Endothelial cell of hepatic sinusoid (primary cell): ENCODE results near the gene SLC41A3.
"Not testable (repeated sequence)": the region's sequence is repeated elsewhere in the genome, so short reads cannot be mapped to it uniquely, and the experiment has no call there.

ENCODE experiments used
- in situ Hi-C: cut with HindIII; loops from 2 replicates; pipeline ENCODE4 v1.10.0; 2017; ENCODE audit warnings: low sequenced_read_pairs

Gene SLC41A3

DNA sequence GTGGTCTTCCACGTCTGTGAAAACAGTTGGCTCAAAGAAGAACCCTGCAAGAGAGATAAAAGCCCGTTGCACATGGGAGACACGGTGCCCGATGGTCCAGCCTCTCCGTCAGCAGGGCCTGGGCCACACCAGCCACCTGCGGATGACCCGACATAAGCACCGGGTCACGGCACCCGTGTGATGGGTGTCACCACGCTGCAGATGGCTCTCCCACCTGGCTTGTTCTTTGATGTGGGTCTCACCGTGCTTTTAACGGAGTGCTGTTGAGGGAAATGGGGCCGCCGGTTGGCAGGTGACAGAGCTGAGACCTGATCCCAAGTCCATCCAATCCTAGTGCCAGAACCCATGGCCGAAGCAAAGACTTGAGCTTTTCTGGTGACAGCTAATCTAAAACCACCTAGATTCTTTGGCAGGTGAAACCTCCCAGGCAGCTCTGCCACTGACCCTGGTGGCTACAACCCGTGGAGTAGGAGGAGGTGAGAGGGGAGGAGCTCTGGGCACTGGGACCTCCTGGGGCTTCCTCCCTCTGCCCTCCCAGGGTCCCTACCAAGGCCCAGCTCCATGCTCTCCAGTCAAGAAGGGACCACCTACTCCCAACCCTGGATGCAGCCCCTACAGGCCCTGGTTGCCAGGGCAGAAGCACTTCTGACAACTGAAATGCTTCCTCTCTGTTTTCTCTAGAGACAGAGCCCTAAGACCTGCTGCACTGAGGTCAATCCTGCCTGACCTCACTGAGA lies 23.4 kb upstream of the SLC41A3 start:
- in situ Hi-C loops = no loop called here

DNA sequence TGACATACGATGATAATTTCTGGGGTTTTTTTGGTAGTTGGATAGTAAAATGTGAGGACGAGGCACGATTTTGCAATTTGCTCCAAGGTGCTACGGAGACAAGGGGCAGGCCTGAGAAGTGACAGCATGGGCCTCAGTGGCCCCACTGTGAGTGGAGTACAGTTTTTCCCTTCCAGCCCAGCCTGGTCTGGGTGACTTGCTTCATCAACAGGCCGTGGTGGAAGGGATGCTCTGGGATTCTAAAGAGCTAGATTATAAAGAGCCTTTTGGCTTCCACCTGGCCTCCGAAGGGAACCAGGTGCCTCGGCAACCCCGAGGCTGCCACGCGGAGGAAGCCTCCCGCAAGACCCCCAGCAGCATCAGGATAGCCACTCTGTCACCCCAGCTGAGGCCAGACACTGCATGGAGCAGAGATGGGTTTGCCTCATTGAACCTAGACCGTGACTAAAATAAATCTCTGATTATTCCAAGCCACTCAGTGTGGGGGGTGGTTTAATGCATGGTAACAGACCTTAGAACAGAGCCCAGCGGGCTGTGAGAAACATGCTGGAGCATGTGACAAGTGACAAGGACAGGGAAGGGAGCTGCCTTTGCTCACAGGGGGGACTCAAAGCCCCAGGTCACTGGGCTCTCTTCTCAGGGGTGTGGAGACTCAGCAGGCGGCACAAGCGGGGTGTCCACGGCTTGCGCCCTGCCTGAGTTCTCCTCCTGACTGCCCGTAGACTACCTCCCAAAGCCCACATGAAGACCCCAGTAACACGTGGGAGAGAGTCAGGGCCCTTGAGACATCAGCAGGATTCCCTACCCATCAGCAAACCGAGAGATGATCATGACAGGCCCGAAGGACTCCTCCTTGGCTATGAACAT lies 22.6 kb upstream of the SLC41A3 start:
- in situ Hi-C loops = no loop called here

DNA sequence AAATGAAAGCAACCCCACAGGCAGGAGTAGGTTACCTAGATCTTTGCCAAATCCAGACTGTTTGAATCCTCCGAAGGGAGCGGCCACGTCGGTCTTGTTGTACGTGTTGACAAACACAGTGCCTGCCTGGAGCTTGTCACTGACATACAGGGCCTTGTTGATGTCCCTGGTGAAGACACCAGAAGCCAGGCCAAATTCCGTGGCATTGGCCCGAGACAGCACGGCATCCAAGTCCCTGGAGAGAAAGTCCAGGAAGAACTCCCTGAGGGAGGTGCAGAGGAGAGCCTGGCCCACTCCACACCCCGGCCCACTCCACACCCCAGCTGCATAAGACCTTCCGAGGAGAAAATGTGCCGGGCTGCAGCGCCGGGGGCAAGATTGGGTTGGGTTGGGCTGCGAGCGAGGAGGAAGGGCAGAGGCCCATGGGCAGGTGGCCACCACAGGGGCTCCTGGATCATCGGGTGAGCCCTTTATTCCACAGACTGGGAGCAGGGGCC lies 21.8 kb upstream of the SLC41A3 start:
- in situ Hi-C loops = no loop called here

DNA sequence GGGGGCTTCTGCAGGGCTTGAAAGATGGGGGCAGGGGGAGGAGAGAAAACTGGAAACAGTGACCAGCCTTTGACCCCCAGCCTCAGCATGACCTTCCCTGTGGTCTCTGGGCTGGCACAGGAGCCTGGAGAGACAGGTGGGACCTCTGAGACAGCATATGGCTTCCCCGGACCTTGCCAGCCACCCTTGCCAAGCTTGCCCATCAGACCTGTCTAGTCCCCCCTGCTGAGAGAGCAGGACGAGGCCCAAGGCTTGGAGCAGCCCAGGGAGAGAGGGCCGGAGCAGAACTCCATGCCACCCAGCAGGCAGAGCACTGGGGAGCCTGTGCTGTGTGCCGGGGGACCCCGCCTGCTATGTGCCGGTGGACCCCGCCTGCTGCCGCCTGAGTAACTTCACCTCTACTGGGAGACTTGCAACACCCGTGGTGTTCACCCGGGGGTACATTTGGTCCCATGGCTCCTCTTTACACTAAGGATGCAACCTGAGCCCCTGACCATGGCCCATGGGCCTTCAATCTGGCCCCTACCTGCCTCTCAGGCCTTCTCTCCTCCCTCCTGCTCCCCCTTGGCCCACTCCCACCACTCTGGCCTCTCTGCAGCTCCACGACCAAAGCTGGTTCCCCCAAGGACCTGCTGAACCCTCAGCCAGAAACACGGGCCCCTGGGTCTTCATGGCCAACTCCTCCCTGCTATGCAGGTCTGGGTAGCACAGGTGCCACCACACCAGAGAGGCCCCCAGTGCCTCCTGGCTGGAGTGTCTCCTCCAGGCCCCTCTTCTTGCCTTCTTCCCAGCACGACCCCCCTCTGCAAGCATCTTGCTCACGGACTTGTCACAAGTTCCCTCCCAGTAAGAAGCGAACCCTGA lies 21.1 kb upstream of the SLC41A3 start:
- in situ Hi-C loops = no loop called here

DNA sequence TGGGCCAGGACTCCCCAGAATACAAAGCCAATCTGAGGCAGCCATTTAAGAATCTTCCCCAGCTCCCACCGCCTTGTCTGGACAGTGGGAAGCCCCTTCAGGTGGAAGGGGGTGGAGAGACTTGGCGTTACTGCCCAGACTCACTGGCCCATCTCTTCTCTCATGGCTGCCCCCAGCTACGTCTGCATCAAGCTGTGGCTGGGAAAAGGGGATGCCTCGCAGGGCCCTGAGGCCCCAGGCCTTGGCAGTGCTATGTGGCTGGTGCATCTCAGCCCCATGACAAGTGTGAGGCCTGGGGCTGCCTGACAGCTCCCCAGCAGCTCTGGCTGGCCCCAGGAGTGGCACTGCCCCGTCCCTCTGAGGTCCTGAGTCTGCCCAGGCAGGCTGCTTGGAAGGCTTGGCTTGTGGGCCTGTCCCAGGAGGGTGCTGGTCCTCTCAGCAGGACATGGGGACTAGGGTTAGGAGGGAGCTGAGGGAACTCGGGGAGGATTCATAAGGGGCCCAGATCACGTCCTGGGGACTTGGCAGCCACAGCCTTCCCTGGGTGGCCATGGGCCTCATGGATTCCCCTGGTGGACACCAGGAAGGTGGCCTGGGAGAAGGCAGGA lies 20.2 kb upstream of the SLC41A3 start:
- in situ Hi-C loops = no loop called here

DNA sequence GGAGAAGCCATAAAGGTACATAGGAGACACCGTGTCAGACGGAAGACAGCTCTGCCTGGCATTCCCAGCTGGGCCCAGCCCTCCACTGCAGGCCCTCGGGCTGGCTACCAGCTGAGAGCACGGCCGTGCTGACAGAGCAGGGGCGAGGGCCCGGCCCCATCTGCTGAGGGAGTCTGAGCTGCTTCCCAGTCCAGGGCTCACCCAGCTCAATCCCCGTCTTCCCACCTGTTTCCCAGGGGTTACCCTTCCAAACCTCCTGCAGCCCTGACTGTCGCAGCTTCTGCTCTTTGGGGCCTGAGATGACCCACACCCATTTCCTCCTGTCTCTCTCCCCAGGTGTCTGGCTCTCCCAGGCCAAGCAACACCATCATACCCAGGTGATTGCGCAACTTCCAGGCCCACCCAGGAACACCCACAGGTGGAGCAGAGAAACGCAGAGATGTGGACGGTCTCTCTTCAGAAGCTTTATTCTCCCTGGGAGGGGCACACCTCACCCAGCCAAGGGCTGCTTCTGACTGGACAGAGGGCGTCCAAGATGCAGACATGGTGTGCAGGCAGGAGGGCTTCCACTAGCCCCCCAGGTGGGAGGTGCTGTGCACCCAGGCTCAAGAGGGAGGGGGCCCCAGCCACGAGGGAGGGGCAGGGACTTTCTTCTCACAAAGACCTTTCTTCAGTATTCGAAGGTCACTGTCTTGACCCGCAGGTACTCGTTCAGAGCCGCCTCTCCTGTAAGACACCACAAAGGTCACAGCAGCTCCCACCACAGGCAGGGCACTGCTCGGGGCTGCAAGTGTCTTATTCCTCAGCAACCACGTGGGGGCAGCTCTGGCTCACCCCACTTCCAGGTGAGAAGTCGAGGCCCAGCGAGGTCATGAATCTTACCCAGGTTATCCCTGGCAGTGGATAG lies 19.4 kb upstream of the SLC41A3 start:
- in situ Hi-C loops = no loop called here

DNA sequence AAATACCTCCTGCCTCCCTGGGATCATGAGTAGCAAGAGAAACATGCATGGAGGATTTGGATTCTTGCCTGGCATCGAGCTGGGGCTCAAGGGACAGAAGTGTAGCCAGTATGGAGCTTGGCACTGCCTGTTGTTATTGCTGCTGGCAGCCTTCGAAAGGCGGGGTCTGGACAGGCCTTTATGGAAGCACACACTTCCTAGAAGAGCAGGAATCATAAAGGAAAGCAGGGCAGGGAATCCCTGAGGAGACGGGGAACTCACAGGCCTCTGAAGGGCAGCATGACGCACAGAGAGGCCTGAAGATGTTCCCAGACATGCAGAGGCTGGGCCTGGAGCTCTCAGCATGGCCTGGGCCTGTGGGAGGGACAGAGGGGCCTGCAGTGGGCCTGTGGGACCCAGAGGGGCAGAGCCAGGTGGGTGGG lies 18.6 kb upstream of the SLC41A3 start:
- in situ Hi-C loops = no loop called here

DNA sequence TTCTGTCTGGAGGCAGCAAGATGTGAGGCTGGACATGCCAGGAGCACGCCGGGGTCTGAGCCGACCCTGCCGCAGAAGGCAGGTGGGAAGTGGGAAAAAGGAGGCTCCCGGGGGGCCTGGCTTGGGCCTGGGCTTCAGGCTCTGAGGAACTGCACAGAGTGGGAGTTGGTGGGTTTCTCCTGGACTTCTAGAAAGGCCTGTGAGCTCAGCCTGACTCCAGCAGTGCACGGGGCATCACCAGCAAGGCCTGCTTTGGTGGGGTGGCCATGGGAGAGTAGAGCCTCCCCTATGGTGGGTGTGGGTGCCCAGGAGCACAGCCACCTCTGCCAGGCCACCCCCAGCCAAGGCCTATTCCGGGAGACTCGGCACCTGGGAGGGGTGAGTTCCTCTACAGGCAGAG lies 18.1 kb upstream of the SLC41A3 start:
- in situ Hi-C loops = no loop called here

DNA sequence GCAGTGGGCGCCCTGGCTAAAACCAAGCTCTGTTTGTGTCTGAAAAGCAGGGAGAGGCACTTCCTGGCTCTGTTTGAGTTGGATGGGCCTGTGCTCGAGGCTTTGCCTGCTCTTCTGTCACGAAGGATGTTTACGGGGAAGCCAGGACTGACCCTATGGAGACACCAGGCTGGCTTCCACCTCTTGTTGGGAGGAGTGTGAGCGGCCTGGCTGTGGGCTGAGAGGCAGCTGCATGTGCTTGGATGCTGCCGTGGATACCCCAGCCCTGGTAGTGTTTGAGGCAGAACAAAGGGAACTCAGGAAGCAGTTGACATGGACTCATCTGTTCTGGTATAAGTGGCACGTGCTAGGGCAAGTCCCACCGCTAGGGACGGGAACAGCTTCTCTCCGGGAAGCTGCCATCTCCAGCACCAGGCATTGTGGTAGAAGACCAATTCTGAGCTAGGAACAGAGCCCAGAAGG lies 17.6 kb upstream of the SLC41A3 start:
- in situ Hi-C loops = no loop called here

DNA sequence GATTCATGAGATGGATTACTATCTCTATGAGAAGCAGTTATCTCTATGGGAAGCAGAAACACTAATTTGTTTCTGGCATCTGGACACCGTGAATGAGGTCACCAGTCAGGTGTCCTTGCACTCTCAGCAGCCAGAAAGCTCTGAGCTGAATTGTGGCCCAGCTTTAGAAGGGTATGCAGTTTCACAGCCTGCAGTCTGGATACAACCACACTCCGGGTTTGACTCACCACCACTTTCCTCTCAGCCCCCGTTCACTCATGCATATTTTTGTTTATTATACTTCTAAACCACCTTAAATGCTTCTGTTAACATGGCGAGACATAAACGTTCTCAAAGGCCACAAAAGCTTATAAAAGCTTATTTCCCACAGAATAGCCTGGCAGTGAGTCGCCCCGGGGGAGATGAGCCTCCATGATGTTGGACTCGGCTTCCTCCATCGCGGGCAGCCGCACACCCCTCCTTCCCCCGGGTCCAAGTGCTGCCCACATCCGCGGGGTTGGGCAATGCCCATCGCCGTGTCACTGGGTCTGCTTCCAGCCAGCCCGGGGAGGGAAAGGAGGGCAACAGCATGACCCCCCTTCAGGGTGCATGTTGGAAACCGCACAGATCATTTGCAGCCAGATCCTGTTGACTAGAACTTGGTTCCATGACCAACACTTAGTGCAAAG lies 16.8 kb upstream of the SLC41A3 start:
- in situ Hi-C loops = no loop called here

DNA sequence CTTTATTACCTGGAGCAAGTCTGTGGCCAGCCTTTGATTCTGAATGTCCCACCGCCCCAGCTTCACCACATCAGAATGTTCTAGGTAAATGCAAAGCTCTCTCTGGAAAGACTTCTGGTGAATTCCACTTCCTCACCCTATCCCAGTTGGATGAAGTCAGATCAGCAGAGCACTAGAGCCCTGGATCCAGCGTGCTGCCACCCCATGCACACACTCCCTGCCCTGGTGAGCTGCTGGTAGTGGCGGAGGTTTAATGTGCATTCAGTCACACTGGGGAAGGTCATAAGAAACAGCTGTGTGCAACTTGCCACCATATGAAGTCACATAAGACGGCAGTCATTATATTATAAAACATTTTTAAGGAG lies 16.3 kb upstream of the SLC41A3 start:
- in situ Hi-C loops = no loop called here

DNA sequence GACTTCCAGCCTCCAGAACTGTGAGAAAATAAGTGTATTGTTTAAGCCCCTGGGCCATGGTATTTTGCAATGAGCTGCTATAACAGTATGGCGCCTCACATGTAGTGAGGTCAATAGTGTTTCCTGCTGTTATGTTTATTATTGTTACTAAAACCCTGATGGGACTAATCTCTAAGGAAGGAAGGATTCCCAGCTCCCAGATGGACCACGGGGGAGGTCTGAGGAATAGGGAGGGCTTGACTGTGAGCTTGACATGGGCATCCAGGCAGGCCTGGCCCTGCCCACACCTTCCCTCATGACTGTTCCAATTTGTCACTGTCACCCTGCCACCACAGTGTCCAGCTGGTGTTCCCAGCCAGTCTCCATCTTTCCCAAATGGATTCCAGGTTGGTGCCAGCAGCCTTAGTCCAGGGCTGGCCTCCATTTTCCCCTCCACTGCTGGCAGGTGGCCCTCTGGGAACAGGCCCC lies 14.5 kb upstream of the SLC41A3 start:
- in situ Hi-C loops = no loop called here

DNA sequence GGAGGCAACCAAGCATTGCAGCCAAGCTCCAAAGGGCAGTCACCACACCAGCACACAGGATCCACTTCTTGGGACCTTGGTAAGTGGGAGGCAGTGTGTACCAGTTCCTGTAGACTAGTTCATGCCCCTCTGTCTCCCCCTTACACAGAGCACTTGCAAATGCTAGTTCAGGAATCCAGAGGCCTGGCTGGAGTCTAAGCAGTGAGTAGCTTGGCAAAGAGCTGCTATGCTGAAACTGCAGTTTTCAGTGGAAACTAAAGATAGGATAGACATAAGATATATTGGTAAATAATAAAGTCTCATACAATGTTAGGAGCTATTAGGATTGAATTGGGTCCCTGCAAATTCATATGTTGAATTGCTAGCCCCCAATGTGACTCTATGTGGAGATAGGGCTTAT lies 13.9 kb upstream of the SLC41A3 start:
- in situ Hi-C loops = no loop called here

DNA sequence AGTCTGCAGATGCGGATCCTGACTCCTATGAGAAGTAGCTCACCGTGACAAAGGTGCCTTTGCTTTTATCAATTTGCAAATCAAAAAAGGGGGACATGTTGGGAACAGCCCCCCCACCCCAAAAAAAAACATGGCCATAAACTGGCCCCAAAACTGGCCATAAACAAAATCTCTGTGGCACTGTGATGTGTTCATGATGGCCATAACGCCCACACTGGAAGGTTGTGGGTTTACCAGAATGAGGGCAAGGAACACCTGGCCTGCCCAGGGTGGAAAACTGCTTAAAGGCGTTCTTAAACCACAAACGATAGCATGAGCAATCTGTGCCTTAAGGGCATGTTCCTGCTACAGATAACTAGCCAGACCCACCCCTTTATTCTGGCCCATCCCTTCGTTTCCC lies 12.3 kb upstream of the SLC41A3 start:
- in situ Hi-C loops = not testable (repeated sequence)

DNA sequence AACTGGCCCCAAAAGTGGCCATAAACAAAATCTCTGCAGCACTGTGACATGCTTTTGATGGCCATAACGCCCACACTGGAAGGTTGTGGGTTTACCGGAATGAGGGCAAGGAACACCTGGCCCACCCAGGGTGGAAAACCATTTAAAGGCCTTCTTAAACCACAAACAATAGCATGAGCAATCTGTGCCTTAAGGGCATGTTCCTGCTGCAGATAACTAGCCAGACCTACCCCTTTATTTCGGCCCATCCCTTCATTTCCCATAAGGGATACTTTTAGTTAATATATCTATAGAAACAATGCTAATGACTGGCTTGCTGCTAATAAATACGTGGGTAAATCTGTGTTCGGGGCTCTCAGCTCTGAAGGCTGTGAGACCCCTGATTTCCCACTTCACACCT lies 8.2 kb upstream of the SLC41A3 start:
- in situ Hi-C loops = not testable (repeated sequence)

DNA sequence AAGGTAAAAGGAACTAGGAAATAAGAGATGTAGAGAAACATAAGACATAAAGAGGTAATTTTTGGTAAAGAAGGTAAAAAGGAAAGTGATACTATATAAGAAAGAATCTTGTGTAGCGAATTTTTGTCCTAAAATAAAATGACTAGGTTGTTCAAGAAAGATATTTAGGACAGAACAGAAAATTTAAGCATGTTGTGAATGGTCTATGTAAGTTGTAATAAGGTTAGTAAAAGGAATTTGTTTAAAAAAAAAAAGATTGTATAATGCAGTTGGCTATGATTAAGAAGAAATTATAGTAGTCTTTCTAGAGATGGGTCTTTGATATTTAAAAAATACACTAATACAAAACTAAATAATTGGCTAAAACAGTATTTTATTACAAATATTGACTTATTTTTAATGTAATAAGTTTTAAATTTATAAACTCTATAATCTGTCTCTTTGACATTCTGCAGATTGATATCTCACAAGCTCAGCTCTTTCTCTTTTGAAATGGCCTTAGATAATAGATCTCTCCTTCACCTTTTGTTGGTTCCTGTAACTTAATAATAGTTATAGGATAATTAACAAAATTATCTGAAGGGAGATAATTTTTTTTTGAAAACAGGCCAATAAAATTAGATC lies 3.7 kb upstream of the SLC41A3 start:
- in situ Hi-C loops = no loop called here

DNA sequence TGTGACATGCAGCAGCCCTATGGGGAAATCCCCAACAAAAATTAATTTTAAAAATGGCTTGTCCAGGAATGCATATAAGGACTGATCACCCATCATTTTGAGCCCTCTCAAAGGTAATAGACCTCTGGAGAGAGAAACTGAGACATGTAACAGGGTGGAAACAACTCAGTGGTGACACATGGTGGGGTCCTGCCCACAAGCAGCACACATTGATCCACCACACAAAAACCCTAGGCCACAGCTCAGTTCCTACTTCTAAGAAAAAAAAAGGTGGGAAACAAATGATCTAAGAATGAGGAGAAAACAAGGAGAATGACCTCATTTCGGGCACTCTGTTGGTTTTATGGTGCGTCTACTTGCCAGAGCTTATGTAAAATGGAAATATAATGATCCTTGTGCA lies 1.9 kb upstream of the SLC41A3 start:
- in situ Hi-C loops = no loop called here

DNA sequence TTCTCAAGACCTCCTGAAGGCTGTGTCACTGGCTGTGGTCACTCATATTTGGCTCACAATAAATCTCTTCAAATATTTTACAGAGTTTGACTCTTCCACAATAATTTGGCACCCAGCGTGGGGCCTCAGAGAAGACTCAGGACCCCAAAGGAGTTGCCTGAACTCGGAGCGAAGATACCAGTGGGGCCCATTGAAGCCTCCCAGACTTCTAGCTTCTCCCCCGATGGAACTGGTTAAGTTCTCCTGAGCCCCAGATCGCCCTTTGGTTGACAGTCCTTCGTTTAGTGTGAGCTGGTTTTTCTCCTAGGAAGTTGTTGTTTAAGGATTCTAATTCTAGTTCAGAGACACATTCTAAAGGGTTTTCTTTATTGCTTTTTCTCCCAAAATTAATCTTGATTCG lies 1.4 kb upstream of the SLC41A3 start:
- in situ Hi-C loops = no loop called here

DNA sequence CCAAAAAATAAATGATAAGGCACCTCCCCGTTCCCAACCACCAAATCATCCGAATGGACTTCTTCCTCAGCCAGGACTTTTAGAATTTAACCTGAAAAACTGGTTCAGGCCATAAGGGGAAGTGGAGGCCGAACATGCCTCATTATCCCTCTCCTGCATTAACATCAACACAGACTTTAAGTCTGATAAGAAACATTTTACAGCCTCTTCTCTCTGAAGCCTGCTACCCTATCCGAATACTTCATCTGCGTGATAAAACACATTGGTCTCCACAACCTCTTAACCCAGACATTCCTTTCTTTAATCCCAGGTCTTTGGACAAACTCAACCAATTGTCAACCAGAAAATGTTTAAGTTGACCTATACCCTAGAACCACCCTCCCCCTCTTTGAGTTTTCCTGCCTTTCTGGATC lies 850 bp upstream of the SLC41A3 start:
- in situ Hi-C loops = no loop called here
